GM18505 (cell line): ENCODE data around the gene MAGI1.

Source experiments
- ATAC-seq: cut with Tn5 transposase; IDR thresholded peaks from one replicate; pipeline ENCODE4 v1.9.1; 2021; ENCODE audit not compliant: unreplicated experiment
- POLR2A ChIP-seq: IDR thresholded peaks from 4 replicates; pipeline ENCODE4 v1.6.1; 2011; ENCODE audit warnings: borderline replicate concordance; ENCODE audit not compliant: insufficient read depth, insufficient read length; ENCODE audit errors: extremely low read depth

The MAGI1 gene

GRCh38 chr3:65783117-65783516, 255.6 kb downstream of the MAGI1 start:
- ATAC-seq = no peak
- no peak for TF ChIP-seq POLR2A

- ATAC-seq = no peak
- TF ChIP-seq POLR2A = no peak
Observed at GRCh38 chr3:65781594-65781993, 257.1 kb downstream of the MAGI1 start.

- no peak for TF ChIP-seq POLR2A
- ATAC-seq = no peak
Observed at GRCh38 chr3:65779390-65779789, 259.3 kb downstream of the MAGI1 start.

GRCh38 chr3:65778968-65779367, 259.8 kb downstream of the MAGI1 start:
- TF ChIP-seq POLR2A = no peak
- no peak for ATAC-seq

GRCh38 chr3:65777050-65777449, 261.7 kb downstream of the MAGI1 start:
- ATAC-seq = no peak
- TF ChIP-seq POLR2A = no peak

- no peak for TF ChIP-seq POLR2A
- ATAC-seq = no peak
Observed at GRCh38 chr3:65776494-65776893, 262.2 kb downstream of the MAGI1 start.

- no peak for ATAC-seq
- no peak for TF ChIP-seq POLR2A
Observed at GRCh38 chr3:65776081-65776480, 262.6 kb downstream of the MAGI1 start.

GRCh38 chr3:65772758-65773157, 266.0 kb downstream of the MAGI1 start:
- TF ChIP-seq POLR2A = no peak
- no peak for ATAC-seq

- ATAC-seq = no peak
- TF ChIP-seq POLR2A = no peak
Observed at GRCh38 chr3:65767551-65767950, 271.2 kb downstream of the MAGI1 start.

GRCh38 chr3:65762235-65762580, 276.5 kb downstream of the MAGI1 start:
- ATAC-seq = no peak
- no peak for TF ChIP-seq POLR2A

- no peak for TF ChIP-seq POLR2A
- no peak for ATAC-seq
Observed at GRCh38 chr3:65761446-65762234, 277.1 kb downstream of the MAGI1 start.

GRCh38 chr3:65758876-65759598, 279.7 kb downstream of the MAGI1 start:
- ATAC-seq = no peak
- no peak for TF ChIP-seq POLR2A

- ATAC-seq = no peak
- TF ChIP-seq POLR2A = no peak
Observed at GRCh38 chr3:65758438-65758837, 280.3 kb downstream of the MAGI1 start.

- no peak for TF ChIP-seq POLR2A
- no peak for ATAC-seq
Observed at GRCh38 chr3:65752636-65753035, 286.1 kb downstream of the MAGI1 start.
